H9 (cell line): ENCODE data around the gene PODNL1. TPM values are rescaled to one million over a fixed set of nuclear protein-coding genes. Genes with fewer than 3 reads are reported as not detected.

Source experiments
- DNase-seq: peaks from one replicate; pipeline ENCODE4 v3.0.0-alpha.2; 2017
- H2AFZ ChIP-seq: one replicate; pipeline ENCODE4 v1.6.1; 2013; ENCODE audit warnings: mild to moderate bottlenecking, low read length, control low read depth, moderate library complexity
- H2AK5ac ChIP-seq: 2 replicates; pipeline ENCODE4 v1.6.1; 2013; ENCODE audit warnings: low read length, control low read depth, mixed read lengths; ENCODE audit not compliant: insufficient read length
- H2BK120ac ChIP-seq: one replicate; pipeline ENCODE4 v1.6.1; 2013; ENCODE audit warnings: low read depth, mild to moderate bottlenecking, low read length, control low read depth, inconsistent platforms; ENCODE audit not compliant: poor library complexity, severe bottlenecking
- H2BK12ac ChIP-seq: 2 replicates; pipeline ENCODE4 v1.6.1; 2013; ENCODE audit warnings: low read length, control low read depth, mixed read lengths, low read depth; ENCODE audit not compliant: insufficient read length
- H2BK15ac ChIP-seq: 2 replicates; pipeline ENCODE4 v1.6.1; 2013; ENCODE audit warnings: low read depth, low read length, control low read depth
- H2BK20ac ChIP-seq: one replicate; pipeline ENCODE4 v1.6.1; 2013; ENCODE audit warnings: low read depth, mild to moderate bottlenecking, low read length, control low read depth, inconsistent platforms; ENCODE audit not compliant: poor library complexity, severe bottlenecking
- H2BK5ac ChIP-seq: 2 replicates; pipeline ENCODE4 v1.6.1; 2013; ENCODE audit warnings: low read length, control low read depth, mixed read lengths; ENCODE audit not compliant: insufficient read length
- H3K14ac ChIP-seq: 2 replicates; pipeline ENCODE4 v1.6.1; 2013; ENCODE audit warnings: low read length, control low read depth; ENCODE audit not compliant: insufficient read depth
- H3K18ac ChIP-seq: 2 replicates; pipeline ENCODE4 v1.6.1; 2013; ENCODE audit warnings: low read depth, mild to moderate bottlenecking, mixed read lengths, low read length, control low read depth; ENCODE audit not compliant: insufficient read length
- H3K23ac ChIP-seq: 2 replicates; pipeline ENCODE4 v1.6.1; 2013; ENCODE audit warnings: low read length, control low read depth, mixed read lengths, low read depth; ENCODE audit not compliant: insufficient read length
- H3K23me2 ChIP-seq: 2 replicates; pipeline ENCODE4 v1.6.1; 2013; ENCODE audit warnings: low read depth, mild to moderate bottlenecking, mixed read lengths, low read length, control low read depth; ENCODE audit not compliant: insufficient read length, poor library complexity, severe bottlenecking
- H3K27ac ChIP-seq: 2 replicates; pipeline ENCODE4 v1.5.1; 2013; ENCODE audit warnings: low read length, control low read depth, mixed read lengths, low read depth; ENCODE audit not compliant: insufficient read length
- H3K27me3 ChIP-seq: 2 replicates; pipeline ENCODE4 v1.6.1; 2013; ENCODE audit warnings: low read length, control low read depth, inconsistent platforms; ENCODE audit not compliant: insufficient read depth
- H3K4ac ChIP-seq: 2 replicates; pipeline ENCODE4 v1.6.1; 2013; ENCODE audit warnings: low read depth, mild to moderate bottlenecking, control low read depth, inconsistent platforms, low read length, moderate library complexity
- H3K4me1 ChIP-seq: 2 replicates; pipeline ENCODE4 v1.6.1; 2013; ENCODE audit warnings: low read length, control low read depth, inconsistent platforms; ENCODE audit not compliant: insufficient read depth
- H3K4me2 ChIP-seq: 2 replicates; pipeline ENCODE4 v1.6.1; 2013; ENCODE audit warnings: low read length, control low read depth, mixed read lengths; ENCODE audit not compliant: insufficient read length, insufficient read depth
- H3K56ac ChIP-seq: 2 replicates; pipeline ENCODE4 v1.6.1; 2013; ENCODE audit warnings: low read depth, mild to moderate bottlenecking, mixed read lengths, low read length, control low read depth; ENCODE audit not compliant: insufficient read length
- H3K79me1 ChIP-seq: 2 replicates; pipeline ENCODE4 v1.6.1; 2013; ENCODE audit warnings: low read depth, mild to moderate bottlenecking, moderate library complexity, low read length, control low read depth, inconsistent platforms; ENCODE audit not compliant: insufficient read depth, poor library complexity, severe bottlenecking
- H3K79me2 ChIP-seq: 2 replicates; pipeline ENCODE4 v1.6.1; 2013; ENCODE audit warnings: low read length, control low read depth, inconsistent platforms; ENCODE audit not compliant: insufficient read depth
- H3K9ac ChIP-seq: 2 replicates; pipeline ENCODE4 v1.6.1; 2013; ENCODE audit warnings: low read length, control low read depth, mixed read lengths; ENCODE audit not compliant: insufficient read length; ENCODE audit errors: extremely low read depth
- H3K9me3 ChIP-seq: one replicate; pipeline ENCODE4 v1.6.1; 2013; ENCODE audit warnings: low read depth, low read length, inconsistent platforms; ENCODE audit not compliant: control insufficient read depth
- H3T11ph ChIP-seq: one replicate; pipeline ENCODE4 v1.6.1; 2013; ENCODE audit warnings: mild to moderate bottlenecking, low read length, control low read depth, inconsistent platforms
- H4K20me1 ChIP-seq: one replicate; pipeline ENCODE4 v1.6.1; 2013; ENCODE audit not compliant: control insufficient read depth, insufficient read length, insufficient read depth
- H4K5ac ChIP-seq: 2 replicates; pipeline ENCODE4 v1.6.1; 2013; ENCODE audit warnings: low read depth, mild to moderate bottlenecking, mixed read lengths, low read length, control low read depth; ENCODE audit not compliant: insufficient read length
- H4K8ac ChIP-seq: replicated peaks from 2 replicates; pipeline ENCODE4 v1.6.1; 2013; ENCODE audit warnings: low read length, control low read depth, mixed read lengths, low read depth; ENCODE audit not compliant: insufficient read length
- H4K91ac ChIP-seq: 2 replicates; pipeline ENCODE4 v1.6.1; 2013; ENCODE audit warnings: low read depth, mild to moderate bottlenecking, moderate library complexity, mixed read lengths, low read length, control low read depth; ENCODE audit not compliant: insufficient read length
- H3K27ac Mint-ChIP-seq, 3 experiments: 2 replicates in 2 of 3; 3 replicates in 1 of 3; pipeline ENCODE4 v1.8.0; 2020 to 2021; ENCODE audit warnings: mixed read lengths in 3 of 3, mild to moderate bottlenecking in 1 of 3, moderate library complexity in 1 of 3
- H3K27me3 Mint-ChIP-seq: 2 replicates; pipeline ENCODE4 v1.8.0; 2021; ENCODE audit warnings: low read depth, mild to moderate bottlenecking, moderate library complexity, mixed read lengths
- H3K36me3 Mint-ChIP-seq, 3 experiments: 2 replicates in 2 of 3; 3 replicates in 1 of 3; pipeline ENCODE4 v1.8.0; 2020 to 2021; ENCODE audit warnings: low read depth in 3 of 3, mixed read lengths in 3 of 3; ENCODE audit not compliant: insufficient read depth in 1 of 3
- H3K4me1 Mint-ChIP-seq, 2 experiments: 2 replicates each; pipeline ENCODE4 v1.8.0; 2020; ENCODE audit warnings: mixed read lengths in 2 of 2
- H3K4me3 Mint-ChIP-seq, 2 experiments: 2 replicates in 1 of 2; 3 replicates in 1 of 2; pipeline ENCODE4 v1.8.0; 2020 to 2021; ENCODE audit warnings: mild to moderate bottlenecking in 2 of 2, mixed read lengths in 2 of 2, moderate library complexity in 1 of 2
- H3K9me3 Mint-ChIP-seq, 2 experiments: 2 replicates in 1 of 2; 3 replicates in 1 of 2; pipeline ENCODE4 v1.8.0; 2020; ENCODE audit warnings: mild to moderate bottlenecking in 2 of 2, mixed read lengths in 2 of 2, moderate library complexity in 1 of 2
- CTCF ChIP-seq: fragments of 200-600 bp; sonication (generic); conservative IDR thresholded peaks from 3 replicates; pipeline ENCODE4 v1.8.0; 2021; ENCODE audit warnings: antibody characterized with exemption, mild to moderate bottlenecking
- WGBS: extraction: QIAGEN DNeasy Blood & Tissue Kit; methylation state at CpG from one replicate; pipeline ENCODE4 v1.1.7; 2013; ENCODE audit warnings: missing lambda C conversion rate, low lambda C conversion rate, mixed read lengths; ENCODE audit not compliant: insufficient read length; ENCODE audit errors: extremely low coverage; 5-methylcytosine and 5-hydroxymethylcytosine counted together
- total RNA-seq: library from RNA; stranded (reverse); gene quantifications from 2 replicates; pipeline ENCODE4 v1.2.1, GENCODE V29; 2021

The PODNL1 gene
- total RNA-seq, 1 experiment from 2014 or later: 0.68 TPM

DNA sequence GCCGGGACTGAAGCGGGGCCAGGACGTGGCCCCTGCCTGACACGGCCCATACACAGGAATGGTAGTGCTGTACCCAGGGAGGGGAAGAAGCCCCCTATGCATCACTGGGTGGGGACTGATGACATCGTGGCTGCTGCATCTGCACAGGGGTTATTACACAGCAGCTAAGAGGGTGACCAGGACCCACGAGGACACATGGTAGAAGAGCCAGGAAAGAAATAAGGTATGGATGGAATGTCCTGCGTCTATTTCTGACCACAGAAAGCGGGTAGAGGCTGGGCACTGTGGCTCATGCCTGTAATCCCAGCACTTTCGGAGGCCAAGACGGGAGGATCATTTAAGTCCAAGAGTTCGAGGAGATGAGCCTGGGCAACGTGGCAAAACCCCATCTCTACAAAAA is 38.2 kb upstream of the PODNL1 start:
- Histone ChIP-seq H3K9me3 (no peaks in the 10 kb centered on the region), H3K56ac (no peak overlapping the region), H2BK15ac (no peak overlapping the region), H4K91ac (no peak overlapping the region), H4K8ac (no peak overlapping the region), H4K5ac (no peak overlapping the region), H2AFZ (no peak overlapping the region), H2BK20ac (no peak overlapping the region), H3K23ac (no peak overlapping the region), H2AK5ac (no peak overlapping the region), H2BK120ac (no peak overlapping the region), H3K18ac (no peak overlapping the region), H3K14ac (no peak overlapping the region), H4K20me1 (no peaks in the 10 kb centered on the region), H3K4me1 (no peaks in the 10 kb centered on the region), H3K79me1 (no peaks in the 10 kb centered on the region), H3T11ph (no peak overlapping the region), H3K79me2 (no peaks in the 10 kb centered on the region), H3K9ac (no peak overlapping the region), H3K4me2 (no peak overlapping the region), H3K23me2 (no peaks in the 10 kb centered on the region), H3K27ac (no peak overlapping the region), H3K4ac (no peak overlapping the region), H2BK12ac (no peak overlapping the region), H2BK5ac (no peak overlapping the region), H3K27me3 (no peaks in the 10 kb centered on the region)
- Mint-ChIP-seq H3K36me3 (peaks cover 4 to 31% (median 9%) of the 10 kb centered on the region in 3 experiments; a peak in 6 of 7 replicates), H3K9me3 (no peaks in the 10 kb centered on the region), H3K27me3 (no peaks in the 10 kb centered on the region), H3K4me1 (peaks cover 13 to 20% of the 10 kb centered on the region in 2 experiments), H3K27ac (no peak overlapping the region), H3K4me3 (no peak overlapping the region)
- TF ChIP-seq CTCF: no peak
- no CpG with 5 or more reads among the region's 12 CpGs for WGBS
- no peak for DNase-seq
